Measurements from ENCODE around the gene PPARD. TPM values are rescaled to one million over a fixed set of nuclear protein-coding genes. Genes with fewer than 3 reads are reported as not detected.
"Not testable (repeated sequence)": the region's sequence is repeated elsewhere in the genome, so short reads cannot be mapped to it uniquely, and the experiment has no call there.

Gene PPARD
- total RNA-seq, 1 experiment from 2014 or later = 13.4 TPM

GRCh38 chr6:35403544-35404442 is 61.4 kb downstream of the PPARD start:
- DNase-seq (ENCODE audit: low read depth) = no peak

DNA sequence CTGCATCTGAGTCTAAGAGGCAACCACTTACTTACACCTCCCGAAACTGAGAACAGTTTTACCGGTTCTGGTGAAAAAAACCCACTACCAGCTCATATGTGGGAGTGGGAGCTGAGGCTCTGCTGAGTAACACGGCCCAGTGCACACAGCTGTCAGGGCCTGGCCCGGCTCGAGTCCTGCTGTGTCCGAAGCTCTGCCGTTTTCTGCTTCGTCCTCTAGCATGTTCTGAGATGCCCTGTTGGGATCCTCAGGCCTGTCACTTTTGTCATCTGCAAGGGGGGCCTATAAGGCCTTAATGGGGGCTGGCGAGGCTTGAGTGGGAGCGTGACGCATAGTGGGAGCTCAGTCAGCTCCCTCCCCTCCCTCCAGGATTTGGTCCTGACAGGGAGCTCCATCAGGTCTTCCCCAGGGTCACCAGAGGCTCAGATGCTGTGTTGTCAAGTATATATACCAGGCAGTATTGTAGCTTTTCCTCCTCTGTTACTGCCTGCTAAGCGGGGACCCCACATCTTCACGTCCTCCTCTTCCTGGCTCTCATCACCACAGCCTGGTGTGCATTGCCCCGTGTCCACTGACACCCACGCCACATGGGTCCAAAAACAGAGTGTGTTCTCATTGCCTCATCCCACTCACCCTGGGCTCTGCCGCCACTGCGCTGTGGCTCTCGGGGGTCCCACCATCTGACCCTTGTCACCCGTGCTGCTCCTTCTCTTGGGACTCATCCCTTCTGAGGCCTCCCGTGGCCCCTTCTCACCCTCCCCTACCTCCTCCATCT is 64.5 kb downstream of the PPARD start:
- DNase-seq (ENCODE audit: low read depth) = no peak

GRCh38 chr6:35409245-35409644 is 66.9 kb downstream of the PPARD start:
- no peak for DNase-seq (ENCODE audit: low read depth)

GRCh38 chr6:35410131-35410530 is 67.8 kb downstream of the PPARD start:
- no peak for DNase-seq (ENCODE audit: low read depth)

- DNase-seq (ENCODE audit: low read depth) = no peak
Measured at GRCh38 chr6:35411066-35411465, 68.7 kb downstream of the PPARD start.

- no peak for DNase-seq (ENCODE audit: low read depth)
Measured at GRCh38 chr6:35412102-35412501, 69.7 kb downstream of the PPARD start.

- DNase-seq (ENCODE audit: low read depth) = no peak
Measured at GRCh38 chr6:35413911-35414310, 71.6 kb downstream of the PPARD start.

DNA sequence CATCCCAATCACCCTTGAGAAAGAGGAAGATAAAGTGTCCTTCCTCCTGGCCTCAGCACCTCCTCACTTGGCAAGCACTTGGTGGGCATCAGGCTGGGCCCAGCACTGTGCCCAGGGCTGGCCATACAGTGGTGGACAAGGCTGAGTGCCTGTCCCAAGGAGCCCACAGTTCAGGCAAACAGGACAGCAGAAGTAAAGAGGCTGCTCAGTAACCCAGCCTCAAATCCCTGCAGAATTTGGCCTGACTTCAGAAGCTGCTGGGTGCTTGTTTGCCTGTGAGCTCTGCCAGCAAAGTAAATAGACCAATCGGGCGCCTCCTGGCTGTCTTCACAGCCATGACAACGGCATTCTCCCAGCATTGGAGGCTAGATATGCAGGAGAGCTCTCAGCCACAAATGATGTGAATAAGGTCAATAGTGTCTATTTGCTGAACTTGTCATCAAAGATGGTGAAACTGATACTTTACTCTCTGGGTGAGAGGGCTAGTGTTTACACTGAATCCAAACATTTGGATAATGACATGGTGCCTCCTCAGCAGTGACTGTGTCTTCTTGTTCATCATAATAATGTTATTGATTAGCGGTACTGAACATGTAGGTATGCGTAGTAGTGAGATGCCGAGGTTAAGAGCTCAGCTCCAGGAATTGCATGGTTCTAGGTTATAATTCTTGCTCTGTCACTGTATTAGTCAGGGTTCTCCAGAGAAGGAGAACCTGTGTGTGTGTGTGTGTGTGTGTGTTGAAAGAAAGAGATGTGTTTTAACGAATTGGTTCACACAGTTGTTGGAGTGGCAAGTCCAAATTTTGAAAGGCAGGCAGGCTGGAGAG is 72.9 kb downstream of the PPARD start:
- DNase-seq (ENCODE audit: low read depth) = peak; percentile 77

DNA sequence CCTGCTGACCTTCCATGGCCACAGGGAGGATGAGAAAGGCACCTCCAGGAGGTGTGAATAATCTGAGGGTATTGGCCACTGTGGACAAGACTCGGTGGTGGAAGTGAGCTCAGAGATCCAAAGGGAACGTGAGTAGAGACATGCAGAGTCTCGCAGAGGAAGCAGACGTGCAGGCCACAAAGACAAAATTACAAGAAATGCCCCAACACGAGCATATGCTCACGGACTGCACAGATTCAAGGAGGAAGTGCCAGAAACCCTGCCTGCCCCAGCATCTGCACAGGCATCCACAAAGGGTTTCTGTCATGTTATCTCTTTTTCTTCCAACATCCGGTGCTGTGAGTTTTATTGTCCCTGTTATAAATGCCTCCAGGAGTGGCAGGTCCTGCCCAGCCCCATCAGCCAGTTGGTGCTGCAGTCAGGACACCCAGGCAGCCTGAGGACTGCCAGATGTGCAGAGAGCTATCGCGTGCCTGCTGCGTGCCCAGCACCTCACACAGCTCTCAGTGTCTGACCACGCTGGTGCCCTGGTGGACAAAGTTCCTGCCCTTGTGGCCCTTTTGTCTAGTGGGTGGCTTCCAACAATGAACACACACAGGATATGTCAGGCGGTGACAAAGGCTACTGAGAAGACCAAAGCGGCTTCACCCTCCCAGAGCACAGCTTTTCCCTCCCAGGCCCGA is 75.8 kb downstream of the PPARD start:
- DNase-seq (ENCODE audit: low read depth) = no peak

DNA sequence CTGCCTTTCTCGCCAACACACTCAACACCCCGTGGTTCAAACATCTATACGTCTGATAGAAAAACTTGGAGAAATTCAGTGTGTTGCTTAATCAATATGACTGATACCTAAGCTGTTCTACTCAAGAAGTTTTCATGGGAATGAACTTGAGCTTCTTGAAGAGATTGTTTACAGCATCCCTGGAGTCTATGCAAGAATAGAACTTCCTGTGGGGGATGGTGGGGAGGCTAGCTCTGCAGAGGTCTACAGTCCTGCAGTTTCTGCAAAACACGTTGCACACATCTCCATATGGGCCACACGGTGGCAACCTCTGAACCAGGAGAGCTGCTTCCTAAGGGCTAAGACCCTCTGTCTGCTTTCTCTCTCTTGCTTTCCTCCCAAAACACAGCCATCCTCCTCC is 77.1 kb downstream of the PPARD start:
- peak; percentile 34 for DNase-seq (ENCODE audit: low read depth)

- no peak for DNase-seq (ENCODE audit: low read depth)
Measured at GRCh38 chr6:35419961-35420360, 77.6 kb downstream of the PPARD start.

DNA sequence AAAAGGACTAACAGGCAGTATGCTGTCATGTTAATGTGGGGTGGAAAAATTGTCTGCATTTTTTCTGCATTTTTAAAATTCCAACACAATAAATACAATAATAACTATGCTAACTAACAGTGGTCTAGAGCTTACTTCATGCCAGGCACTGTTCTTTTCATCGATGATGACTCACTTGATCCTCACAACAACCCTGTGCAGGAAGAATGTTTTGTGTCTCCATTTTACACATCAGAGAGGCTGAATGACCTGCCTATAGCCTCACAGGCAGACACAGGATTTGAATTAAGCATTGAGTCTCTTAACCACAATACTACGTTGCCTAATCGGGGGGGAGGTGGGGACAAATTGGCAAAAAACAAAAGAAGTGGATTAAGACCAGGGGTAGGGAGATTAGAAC is 82.9 kb downstream of the PPARD start:
- DNase-seq (ENCODE audit: low read depth) = peak; percentile 78

DNA sequence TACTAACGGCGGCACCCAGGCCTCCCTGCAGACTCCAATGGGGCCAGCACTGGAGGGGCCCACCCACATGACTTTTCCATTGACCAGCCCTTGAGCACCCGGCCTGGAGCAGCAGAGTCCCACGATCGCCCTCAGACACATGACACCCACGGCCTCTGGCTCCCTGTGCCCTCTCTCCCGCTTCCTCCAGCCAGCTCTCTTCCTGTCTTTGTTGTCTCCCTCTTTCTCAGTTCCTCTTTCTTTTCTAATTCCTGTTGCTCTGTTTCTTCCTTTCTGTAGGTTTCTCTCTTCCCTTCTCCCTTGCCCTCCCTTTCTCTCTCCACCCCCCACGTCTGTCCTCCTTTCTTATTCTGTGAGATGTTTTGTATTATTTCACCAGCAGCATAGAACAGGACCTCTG is 83.7 kb downstream of the PPARD start:
- no peak for DNase-seq (ENCODE audit: low read depth)

DNA sequence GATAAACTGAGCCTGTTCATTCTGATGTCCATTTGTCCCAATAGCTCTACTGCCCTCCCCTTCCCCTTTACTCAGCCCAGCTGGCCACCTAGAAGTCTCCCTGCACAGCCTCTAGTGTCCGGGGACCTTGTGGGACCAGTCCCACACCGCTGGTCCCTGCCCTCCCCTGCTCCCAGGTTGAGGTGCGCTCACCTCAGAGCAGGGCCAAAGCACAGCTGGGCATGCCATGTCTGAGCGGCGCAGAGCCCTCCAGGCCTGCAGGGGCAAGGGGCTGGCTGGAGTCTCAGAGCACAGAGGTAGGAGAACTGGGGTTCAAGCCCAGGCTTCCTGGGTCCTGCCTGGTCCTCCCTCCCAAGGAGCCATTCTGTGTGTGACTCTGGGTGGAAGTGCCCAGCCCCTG is 85.1 kb downstream of the PPARD start:
- no peak for DNase-seq (ENCODE audit: low read depth)

DNA sequence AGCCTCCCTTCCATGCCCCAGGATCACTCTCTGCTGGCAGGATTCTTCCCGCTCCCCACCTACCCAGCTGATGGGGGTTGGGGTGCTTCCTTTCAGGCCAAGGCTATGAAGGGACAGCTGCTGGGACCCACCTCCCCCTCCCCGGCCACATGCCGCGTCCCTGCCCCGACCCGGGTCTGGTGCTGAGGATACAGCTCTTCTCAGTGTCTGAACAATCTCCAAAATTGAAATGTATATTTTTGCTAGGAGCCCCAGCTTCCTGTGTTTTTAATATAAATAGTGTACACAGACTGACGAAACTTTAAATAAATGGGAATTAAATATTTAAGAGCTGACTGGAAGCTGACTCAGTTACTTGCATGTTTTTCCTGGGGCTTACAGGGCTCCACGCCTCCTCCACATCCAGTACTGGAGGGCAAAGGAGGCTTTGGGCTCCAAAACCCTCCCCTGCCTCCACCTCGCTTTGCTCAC is 85.5 kb downstream of the PPARD start:
- peak; percentile 74 for DNase-seq (ENCODE audit: low read depth)

DNA sequence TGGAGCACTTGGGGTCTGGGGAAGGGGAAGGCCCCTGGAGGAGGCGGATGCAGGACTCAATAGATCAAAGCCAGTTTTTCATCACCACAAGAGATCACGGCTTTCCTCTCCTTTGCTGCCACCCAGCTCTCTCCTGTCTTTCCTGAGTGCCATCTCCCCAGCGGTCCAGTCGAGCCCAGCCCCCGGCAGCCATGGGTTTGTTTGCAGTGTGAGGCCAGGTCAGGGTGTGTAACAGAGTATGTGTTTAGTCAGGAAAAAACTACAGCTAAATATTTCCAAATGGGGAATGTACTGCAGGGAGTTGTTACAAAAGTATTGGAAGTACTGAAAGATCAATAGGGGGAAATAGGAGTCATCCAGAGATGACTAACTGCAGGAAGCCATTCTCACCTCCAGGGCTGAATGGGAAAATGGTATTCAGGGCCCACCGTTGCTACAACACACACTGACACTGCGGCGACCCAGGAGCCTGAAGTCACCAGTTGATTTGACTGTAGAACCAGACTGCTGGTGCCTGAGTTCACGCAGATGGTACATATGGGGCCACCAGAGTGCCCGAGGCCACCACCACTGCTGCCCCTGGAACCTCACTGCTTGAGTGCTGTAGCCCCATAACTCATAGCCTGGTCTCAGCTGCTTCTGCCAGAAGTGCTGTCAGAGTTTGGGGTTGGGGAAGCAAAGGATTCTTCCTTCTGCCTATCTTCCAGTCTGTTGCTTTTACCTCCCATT is 86.2 kb downstream of the PPARD start:
- no peak for DNase-seq (ENCODE audit: low read depth)

DNA sequence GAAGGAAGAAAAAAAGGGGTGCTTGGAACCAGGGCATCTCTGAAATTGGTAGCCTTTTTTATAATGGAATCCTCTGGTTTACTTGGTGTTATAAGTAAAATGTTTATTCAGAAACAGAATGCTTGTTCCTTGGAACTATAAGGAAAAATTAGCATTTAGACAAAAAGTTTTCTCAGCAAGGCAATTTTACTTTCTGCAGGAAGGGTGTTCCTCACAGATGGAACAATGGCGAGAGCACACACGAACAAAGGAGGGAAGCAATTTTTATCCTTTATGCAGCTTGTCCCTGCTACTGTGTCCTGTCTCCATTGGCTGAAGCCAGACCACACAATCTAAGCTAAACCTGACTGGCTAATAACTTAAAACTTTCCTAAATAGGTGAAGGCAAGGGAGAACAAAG is 87.1 kb downstream of the PPARD start:
- no peak for DNase-seq (ENCODE audit: low read depth)

DNA sequence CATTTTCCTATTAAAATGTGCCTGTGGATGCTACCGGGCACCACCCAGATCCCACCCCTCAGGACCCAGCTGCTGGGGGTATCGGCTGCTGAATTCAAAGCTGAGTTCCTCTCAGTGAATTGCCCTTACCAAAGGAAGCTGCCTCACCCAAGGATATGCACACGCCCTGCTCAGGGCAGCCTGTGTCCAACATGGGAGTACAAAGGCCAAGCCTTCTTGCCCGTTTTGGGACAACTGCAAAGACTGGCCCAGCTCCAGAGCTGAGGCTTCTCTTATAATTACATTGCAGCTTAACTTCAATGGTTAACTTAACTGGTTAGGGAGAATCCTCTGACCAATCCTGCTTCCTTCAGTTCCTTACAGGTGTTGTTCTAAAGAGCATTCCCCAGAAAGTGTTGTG is 89.9 kb downstream of the PPARD start:
- no peak for DNase-seq (ENCODE audit: low read depth)

DNA sequence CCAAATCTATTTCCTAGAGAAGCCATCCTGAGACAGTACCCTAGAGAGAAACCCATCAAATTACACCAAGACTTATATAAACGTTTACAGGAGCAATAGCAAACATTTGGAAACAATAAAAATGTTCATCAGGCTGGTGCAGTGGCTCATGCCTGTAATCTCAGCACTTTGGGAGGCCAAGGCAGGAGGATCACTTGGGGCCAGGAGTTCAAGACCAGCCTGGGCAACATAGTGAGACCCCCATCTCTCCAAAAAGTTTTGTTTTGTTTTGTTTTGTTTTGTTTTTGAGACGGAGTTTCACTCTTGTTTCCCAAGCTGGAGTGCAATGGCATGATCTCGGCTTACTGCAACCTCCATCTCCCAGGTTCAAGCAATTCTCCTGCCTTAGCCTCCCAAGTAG is 90.3 kb downstream of the PPARD start:
- DNase-seq (ENCODE audit: low read depth) = not testable (repeated sequence)
